GM19455 (cell line): ENCODE measurements around the gene SLC35G1.

ENCODE experiments used
- ATAC-seq: cut with Tn5 transposase; IDR thresholded peaks from one replicate; pipeline ENCODE4 v1.9.1; 2021; ENCODE audit not compliant: unreplicated experiment

Gene SLC35G1, protein sequence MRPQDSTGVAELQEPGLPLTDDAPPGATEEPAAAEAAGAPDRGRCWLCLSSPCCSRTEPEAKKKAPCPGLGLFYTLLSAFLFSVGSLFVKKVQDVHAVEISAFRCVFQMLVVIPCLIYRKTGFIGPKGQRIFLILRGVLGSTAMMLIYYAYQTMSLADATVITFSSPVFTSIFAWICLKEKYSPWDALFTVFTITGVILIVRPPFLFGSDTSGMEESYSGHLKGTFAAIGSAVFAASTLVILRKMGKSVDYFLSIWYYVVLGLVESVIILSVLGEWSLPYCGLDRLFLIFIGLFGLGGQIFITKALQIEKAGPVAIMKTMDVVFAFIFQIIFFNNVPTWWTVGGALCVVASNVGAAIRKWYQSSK

GRCh38 chr10:93893646-93894515, at the start of gene SLC35G1:
Gene SLC35G1, plus strand, starts transcription at chr10:93893978. Its CDS starts 56 bp downstream, at chr10:93894034.
- ATAC-seq = peak; percentile 91

GRCh38 chr10:93844979-93845626, 48.7 kb upstream of the SLC35G1 start:
- no peak for ATAC-seq

DNA sequence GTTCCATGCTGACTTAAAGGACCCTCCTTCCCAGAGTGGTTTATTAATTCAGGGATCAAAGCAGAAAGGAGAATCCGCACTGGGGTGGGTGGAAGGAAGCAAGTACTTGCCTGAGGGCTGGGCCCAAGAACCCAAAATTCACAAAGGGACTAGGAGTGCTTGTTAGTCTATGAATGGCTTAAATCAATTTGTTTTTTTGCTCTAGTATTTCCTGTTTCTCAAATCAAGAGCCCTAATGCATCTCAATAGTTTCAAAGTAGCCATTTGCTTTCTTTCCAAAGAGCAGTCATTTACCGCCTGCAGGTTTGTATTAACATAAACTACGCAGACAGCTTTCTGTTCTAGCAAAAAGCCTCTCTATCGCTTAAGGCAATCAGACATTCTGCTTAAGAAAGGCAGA, 44.2 kb upstream of the SLC35G1 start:
- ATAC-seq = no peak

GRCh38 chr10:93850031-93851015, 43.5 kb upstream of the SLC35G1 start:
- ATAC-seq = no peak

GRCh38 chr10:93851169-93851568, 42.6 kb upstream of the SLC35G1 start:
- ATAC-seq = no peak

- ATAC-seq = no peak
These were observed 41.2 kb upstream of the SLC35G1 start for GRCh38 chr10:93852476-93853095.

DNA sequence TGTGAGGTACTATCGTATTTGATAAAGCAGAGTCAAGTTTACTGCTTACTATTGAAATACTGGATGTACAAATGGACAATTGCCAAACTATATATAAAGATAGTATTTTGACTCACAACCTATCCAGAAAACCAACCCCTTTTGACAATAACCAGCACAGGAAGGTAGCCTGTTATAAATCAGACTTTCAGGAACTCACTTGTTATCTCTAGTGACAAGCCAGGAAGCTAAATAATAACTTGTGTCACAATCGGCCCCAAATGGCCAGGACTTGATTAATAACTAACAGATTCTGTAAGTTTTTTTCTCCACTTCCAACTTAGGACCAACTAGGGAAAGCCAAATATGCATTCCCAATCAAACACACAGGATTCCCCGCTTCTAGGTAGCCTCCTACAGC, 38.8 kb upstream of the SLC35G1 start:
- ATAC-seq = no peak

DNA sequence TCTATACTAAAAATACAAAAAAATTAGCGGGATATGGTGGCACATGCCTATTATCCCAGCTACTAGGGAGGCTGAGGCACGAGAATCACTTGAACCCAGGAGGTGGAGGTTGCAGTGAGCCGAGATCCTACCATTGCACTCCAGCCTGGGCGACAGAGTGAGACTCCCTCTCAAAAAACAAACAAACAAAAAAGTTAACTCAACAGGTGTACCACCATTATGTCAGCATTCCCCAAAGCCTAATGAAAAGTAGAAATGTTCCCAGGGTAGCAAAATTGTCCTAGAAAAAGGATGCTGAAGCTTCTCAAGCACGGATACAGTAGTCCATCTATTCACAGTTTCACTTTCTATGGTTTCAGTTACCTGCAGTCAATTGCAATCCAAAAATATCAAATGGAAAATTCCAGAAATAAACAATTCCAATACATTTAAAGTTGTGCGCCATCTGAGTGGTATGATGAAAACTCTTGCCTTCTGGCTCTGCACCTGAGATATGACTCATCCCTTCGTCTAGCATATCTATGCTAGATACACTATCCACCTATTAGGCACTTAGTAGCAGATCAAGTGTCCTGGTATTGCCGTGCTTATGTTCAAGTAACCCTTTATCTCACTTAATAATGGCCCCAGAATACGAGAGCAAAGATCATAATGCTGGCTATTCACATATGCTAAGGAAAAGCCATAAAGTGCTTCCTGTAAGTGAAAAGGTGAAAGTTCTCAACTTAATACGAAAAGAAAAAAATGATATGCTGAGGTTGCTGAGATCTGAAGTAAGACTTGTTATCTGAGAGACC, 37.2 kb upstream of the SLC35G1 start:
- no peak for ATAC-seq

DNA sequence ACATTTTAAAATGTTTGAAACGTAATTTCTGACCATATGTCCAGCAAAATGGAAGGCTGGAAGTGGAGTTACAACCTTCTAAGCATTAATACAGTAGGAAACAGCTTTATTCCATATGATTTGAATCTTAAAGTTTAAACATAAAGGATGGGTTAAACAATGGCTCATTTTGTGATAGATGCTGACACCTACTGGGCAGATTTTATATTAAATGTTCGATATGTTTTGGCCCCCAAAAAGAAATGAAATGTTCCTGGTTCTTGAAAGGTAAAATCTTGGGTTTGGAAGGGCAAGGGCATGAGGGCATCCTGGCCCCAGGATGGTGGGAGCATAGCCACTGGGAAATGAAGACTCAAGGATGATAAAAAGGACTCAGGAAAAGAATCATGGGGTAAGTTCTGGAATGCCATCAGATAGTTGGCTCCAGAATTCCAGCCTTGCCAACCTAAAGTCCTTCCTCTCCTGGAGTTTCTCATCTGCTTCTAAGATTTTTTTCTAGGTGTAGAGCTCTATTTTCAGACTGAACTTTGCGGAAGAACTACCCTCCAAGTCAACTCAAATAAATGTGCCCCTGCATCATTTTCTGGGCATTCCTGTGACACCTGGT, 34.6 kb upstream of the SLC35G1 start:
- no peak for ATAC-seq

- no peak for ATAC-seq
These were observed 32.0 kb upstream of the SLC35G1 start for GRCh38 chr10:93861825-93862224.

GRCh38 chr10:93865794-93866425, 27.9 kb upstream of the SLC35G1 start:
- ATAC-seq = no peak

GRCh38 chr10:93867525-93867924, 26.3 kb upstream of the SLC35G1 start:
- ATAC-seq = no peak

DNA sequence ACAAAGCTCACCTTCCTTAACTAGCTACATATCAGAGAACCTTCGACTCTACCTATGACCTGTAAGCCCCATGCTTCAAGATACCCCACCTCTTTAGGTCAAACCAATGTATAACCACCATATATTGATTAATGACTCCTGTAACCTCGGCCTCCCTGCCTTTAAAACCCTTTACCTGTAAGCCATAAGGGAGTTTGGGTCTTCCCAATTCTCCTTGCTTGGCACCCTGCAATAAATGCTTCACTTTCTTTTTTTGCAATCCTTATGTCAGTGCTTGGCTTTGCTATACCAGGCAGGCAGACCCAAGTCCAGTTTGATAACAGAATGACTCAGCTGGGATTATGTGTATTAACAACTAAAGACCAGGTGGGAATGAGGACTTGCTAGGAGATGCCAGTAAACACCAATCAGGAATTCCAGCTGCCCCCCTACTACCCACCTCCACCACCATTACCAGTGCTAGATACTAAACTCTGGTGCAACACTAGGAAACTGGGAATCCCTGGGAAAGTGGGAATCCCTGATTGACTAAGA, 22.0 kb upstream of the SLC35G1 start:
- no peak for ATAC-seq

DNA sequence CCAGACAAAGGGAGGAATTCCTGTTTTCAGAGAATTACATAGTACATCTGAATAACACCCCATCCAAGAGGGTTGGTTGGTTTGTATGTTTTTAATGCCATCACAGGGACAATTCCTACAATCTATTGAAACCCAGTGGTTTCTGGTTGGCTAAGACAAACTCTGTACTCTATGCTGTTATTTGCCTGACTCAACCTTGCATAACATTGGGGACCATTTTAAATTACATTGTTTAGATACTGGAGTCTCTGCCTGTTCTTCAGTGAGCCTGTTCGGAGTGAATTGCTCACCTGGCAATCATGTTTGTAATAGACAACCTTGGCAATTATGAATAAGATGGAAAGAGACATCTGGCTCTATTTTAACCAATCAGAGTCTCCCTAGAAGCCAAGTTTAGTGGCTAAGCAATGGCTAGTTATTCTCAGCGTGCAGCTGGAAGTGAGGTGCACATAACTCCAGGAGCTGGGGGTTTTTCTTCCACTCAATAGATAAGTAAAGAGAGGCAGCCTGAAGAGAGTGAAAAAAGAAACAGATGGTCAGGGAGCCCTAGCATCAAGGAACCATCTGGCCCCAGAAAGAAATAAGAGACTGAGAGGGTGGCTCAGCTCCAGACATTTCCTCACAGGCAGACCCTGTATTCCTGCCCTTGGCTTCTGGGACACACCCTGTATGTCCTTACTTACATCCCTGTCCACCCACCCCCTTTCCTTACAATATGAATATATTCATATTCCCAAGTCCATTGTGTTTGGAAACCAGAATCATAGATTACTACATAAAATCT, 21.2 kb upstream of the SLC35G1 start:
- no peak for ATAC-seq

DNA sequence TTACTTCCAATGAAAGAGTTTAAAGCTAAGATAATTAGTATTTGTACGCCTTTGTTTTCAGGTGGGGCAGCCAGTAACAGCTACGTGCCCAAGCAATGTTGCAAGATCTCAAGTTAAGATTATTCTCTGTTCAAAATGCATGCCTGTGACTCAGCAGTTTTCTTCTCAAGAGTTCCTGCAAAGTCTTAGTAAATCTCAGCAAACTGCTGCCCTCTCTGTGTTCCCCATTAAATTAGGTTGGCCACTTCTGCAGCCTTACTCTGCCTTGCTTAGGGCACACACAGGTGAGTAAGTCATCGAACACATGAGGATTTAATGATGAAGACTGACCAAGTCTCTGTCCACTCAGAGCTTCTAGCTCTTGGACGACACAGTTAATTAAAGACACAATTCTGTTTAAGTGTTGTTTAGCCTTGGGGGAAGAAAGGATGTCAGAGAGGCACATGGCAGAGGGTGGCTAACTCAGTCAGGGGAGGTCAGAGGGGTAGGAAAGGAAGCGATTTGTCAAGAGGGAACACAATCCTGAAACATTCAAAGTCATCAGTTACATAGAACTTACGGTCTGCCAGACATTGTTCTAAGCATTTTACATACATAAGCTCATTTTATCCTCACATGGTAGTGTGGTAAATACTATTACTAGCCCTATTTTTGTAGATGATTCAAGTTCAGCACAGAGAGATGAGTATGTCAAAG, 20.2 kb upstream of the SLC35G1 start:
- no peak for ATAC-seq

- ATAC-seq = no peak
These were observed 19.3 kb upstream of the SLC35G1 start for GRCh38 chr10:93874309-93875031.
